H1 (cell line): ENCODE results near the gene RCAN3. TPM values are rescaled to one million over a fixed set of nuclear protein-coding genes. Genes with fewer than 3 reads are reported as not detected.

Experiments
- CTCF ChIA-PET: fragments of 300-600 bp; sonication (Branson Sonifier 250); formaldehyde crosslinking; loops from one replicate; lab custom pipeline; 2021; ENCODE audit not compliant: partially characterized antibody; lab: Charles Lee
- POLR2A ChIA-PET: fragments of 300-600 bp; sonication (Branson Sonifier 250); formaldehyde crosslinking; loops from one replicate; lab custom pipeline; 2021; ENCODE audit warnings: inconsistent platforms; ENCODE audit not compliant: partially characterized antibody; lab: Charles Lee
- DNase-seq, 2 experiments: peaks; one replicate each; pipeline versions ENCODE4 v3.0.0 to v3.0.0-alpha.2; 2010 to 2022; ENCODE audit warnings: low spot score in 2 of 2, low read depth in 1 of 2, mixed read lengths in 1 of 2
- FAIRE-seq: peaks from 2 replicates; lab custom pipeline; 2011; peaks lifted over from hg19 to GRCh38; lab: Jason Lieb, UNC
- H2AFZ ChIP-seq: 2 replicates; pipeline ENCODE4 v1.8.1; 2012; ENCODE audit warnings: low read length, inconsistent platforms
- H2AK5ac ChIP-seq: 2 replicates; pipeline ENCODE4 v1.6.1; 2013; ENCODE audit warnings: low read depth, low read length
- H2BK120ac ChIP-seq: replicated peaks from 2 replicates; pipeline ENCODE3; 2013; ENCODE audit warnings: low read depth, low read length, inconsistent platforms
- H2BK12ac ChIP-seq: 2 replicates; pipeline ENCODE4 v1.6.1; 2013; ENCODE audit warnings: low read depth, low read length
- H2BK15ac ChIP-seq: 2 replicates; pipeline ENCODE4 v1.6.1; 2013; ENCODE audit warnings: low read length
- H2BK20ac ChIP-seq: 2 replicates; pipeline ENCODE4 v1.6.1; 2013; ENCODE audit warnings: low read length
- H2BK5ac ChIP-seq: 2 replicates; pipeline ENCODE4 v1.6.1; 2013; ENCODE audit warnings: low read depth, low read length
- H3K14ac ChIP-seq: 2 replicates; pipeline ENCODE4 v1.6.1; 2013; ENCODE audit warnings: inconsistent platforms; ENCODE audit not compliant: insufficient read length
- H3K18ac ChIP-seq: 2 replicates; pipeline ENCODE4 v1.6.1; 2013; ENCODE audit warnings: low read length; ENCODE audit errors: extremely low read depth
- H3K23ac ChIP-seq: 2 replicates; pipeline ENCODE4 v1.6.1; 2013; ENCODE audit warnings: inconsistent platforms; ENCODE audit not compliant: insufficient read length
- H3K23me2 ChIP-seq: 2 replicates; pipeline ENCODE4 v1.6.1; 2013; ENCODE audit warnings: low read depth, low read length
- H3K27ac ChIP-seq: 2 replicates; pipeline ENCODE4 v1.6.1; 2011; ENCODE audit warnings: low read depth, low read length, inconsistent platforms
- H3K27me3 ChIP-seq, 4 experiments: replicated peaks in 1 of 4; 1 replicate in 1 of 4; 2 replicates in 3 of 4; pipeline versions ENCODE4 v1.6.1 to v1.8.1; 2011 to 2013; ENCODE audit warnings: low read length in 3 of 4, mild to moderate bottlenecking in 3 of 4, inconsistent platforms in 2 of 4, mixed read lengths in 2 of 4, moderate library complexity in 1 of 4; ENCODE audit not compliant: control insufficient read depth in 3 of 4, insufficient read depth in 3 of 4; ENCODE audit errors: extremely low read depth in 1 of 4
- H3K36me3 ChIP-seq, 4 experiments: 2 replicates each; pipeline versions ENCODE4 v1.6.1 to v1.8.1; 2011 to 2013; ENCODE audit warnings: mild to moderate bottlenecking in 4 of 4, low read length in 3 of 4, moderate library complexity in 2 of 4, control low read depth in 1 of 4, inconsistent platforms in 1 of 4; ENCODE audit not compliant: insufficient read depth in 4 of 4, control insufficient read depth in 2 of 4
- H3K4ac ChIP-seq: replicated peaks from 2 replicates; pipeline ENCODE3; 2013; ENCODE audit warnings: low read length, low read depth, mixed read lengths, inconsistent platforms; ENCODE audit not compliant: insufficient read length
- H3K4me1 ChIP-seq, 4 experiments: replicated peaks in 1 of 4; 1 replicate in 1 of 4; 2 replicates in 3 of 4; pipeline versions ENCODE4 v1.6.1 to v1.8.1; 2011 to 2013; ENCODE audit warnings: low read length in 3 of 4, inconsistent platforms in 2 of 4, mixed read lengths in 1 of 4; ENCODE audit not compliant: insufficient read depth in 4 of 4, control insufficient read depth in 3 of 4
- H3K4me2 ChIP-seq, 2 experiments: 2 replicates each; pipeline versions ENCODE4 v1.6.1 to v1.8.1; 2011 to 2013; ENCODE audit warnings: low read depth in 2 of 2, low read length in 2 of 2, control low read depth in 1 of 2, inconsistent platforms in 1 of 2, mild to moderate bottlenecking in 1 of 2; ENCODE audit not compliant: insufficient read depth in 1 of 2
- H3K4me3 ChIP-seq, 4 experiments: fragments of 200-600, 300-600 bp in 1 of 4; sonication (generic), shearing (Covaris generic), sonication (Bioruptor Twin) in 1 of 4; 2 replicates each; pipeline versions ENCODE4 v1.5.1 to v1.8.1; 2011 to 2016; ENCODE audit warnings: low read length in 4 of 4, low read depth in 3 of 4, control low read depth in 2 of 4, inconsistent platforms in 2 of 4, mild to moderate bottlenecking in 2 of 4, mixed read lengths in 1 of 4, moderate library complexity in 1 of 4; ENCODE audit not compliant: insufficient read depth in 2 of 4; ENCODE audit errors: extremely low read depth in 1 of 4
- H3K56ac ChIP-seq: replicated peaks from 2 replicates; pipeline ENCODE3; 2013; ENCODE audit warnings: low read depth, mild to moderate bottlenecking, mixed read lengths, low read length, inconsistent platforms; ENCODE audit not compliant: insufficient read length
- H3K79me1 ChIP-seq: 2 replicates; pipeline ENCODE4 v1.6.1; 2013; ENCODE audit warnings: low read depth, low read length, control low read depth
- H3K79me2 ChIP-seq, 2 experiments: 2 replicates each; pipeline versions ENCODE4 v1.6.1 to v1.8.1; 2012 to 2013; ENCODE audit warnings: low read length in 2 of 2, mild to moderate bottlenecking in 2 of 2, inconsistent platforms in 1 of 2; ENCODE audit not compliant: insufficient read depth in 2 of 2, control insufficient read depth in 1 of 2
- H3K9ac ChIP-seq, 4 experiments: replicated peaks in 1 of 4; 1 replicate in 1 of 4; 2 replicates in 3 of 4; pipeline versions ENCODE4 v1.6.1 to v1.8.1; 2011 to 2013; ENCODE audit warnings: low read depth in 3 of 4, low read length in 3 of 4, control low read depth in 2 of 4, mild to moderate bottlenecking in 2 of 4, moderate library complexity in 2 of 4, inconsistent platforms in 1 of 4; ENCODE audit errors: extremely low read depth in 1 of 4
- H3K9me3 ChIP-seq, 2 experiments: 2 replicates each; pipeline versions ENCODE4 v1.6.1 to v1.8.1; 2012 to 2013; ENCODE audit warnings: mild to moderate bottlenecking in 2 of 2, moderate library complexity in 2 of 2, control low read depth in 1 of 2, inconsistent platforms in 1 of 2, low read depth in 1 of 2, low read length in 1 of 2, mixed read lengths in 1 of 2; ENCODE audit not compliant: insufficient read depth in 2 of 2
- H4K20me1 ChIP-seq, 2 experiments: replicated peaks in 1 of 2; 2 replicates each; pipeline versions ENCODE3 to v1.8.1; 2011 to 2013; ENCODE audit warnings: inconsistent platforms in 2 of 2, low read length in 2 of 2, mild to moderate bottlenecking in 1 of 2; ENCODE audit not compliant: insufficient read depth in 2 of 2, control insufficient read depth in 1 of 2
- H4K5ac ChIP-seq: 2 replicates; pipeline ENCODE4 v1.6.1; 2013; ENCODE audit warnings: low read length, low read depth, mixed read lengths, inconsistent platforms; ENCODE audit not compliant: insufficient read length
- H4K8ac ChIP-seq: 2 replicates; pipeline ENCODE4 v1.8.0; 2013; ENCODE audit warnings: mild to moderate bottlenecking, moderate library complexity, low read length, inconsistent platforms; ENCODE audit not compliant: insufficient read depth; ENCODE audit errors: extremely low read depth
- H4K91ac ChIP-seq: replicated peaks from 2 replicates; pipeline ENCODE3; 2013; ENCODE audit warnings: low read length, mixed read lengths, inconsistent platforms; ENCODE audit not compliant: insufficient read length
- ASH2L ChIP-seq: fragments of 200-600, 300-600 bp; sonication (generic); IDR thresholded peaks from one replicate; pipeline ENCODE4 v1.7.1; 2017; ENCODE audit warnings: low read length
- CTBP2 ChIP-seq: IDR thresholded peaks from 2 replicates; pipeline ENCODE4 v1.7.0; 2011; ENCODE audit warnings: borderline replicate concordance, mild to moderate bottlenecking, moderate library complexity, mixed read lengths, low read length; ENCODE audit not compliant: insufficient read depth, insufficient read length
- EGR1 ChIP-seq: IDR thresholded peaks from 2 replicates; pipeline ENCODE4 v1.6.1; 2011; ENCODE audit warnings: low read depth, low read length, borderline replicate concordance
- HDAC2 ChIP-seq, 2 experiments: fragments of 300-600 bp in 1 of 2; sonication (generic) in 1 of 2; IDR thresholded peaks; 2 replicates each; pipeline ENCODE4 v1.6.1; 2011 to 2012; ENCODE audit warnings: low read depth in 2 of 2, low read length in 2 of 2, mild to moderate bottlenecking in 2 of 2, moderate library complexity in 2 of 2, borderline replicate concordance in 1 of 2, inconsistent platforms in 1 of 2
- MAFK ChIP-seq: IDR thresholded peaks from 2 replicates; pipeline ENCODE4 v1.6.1; 2012; ENCODE audit warnings: low read depth, mild to moderate bottlenecking, improper control_type of control experiment, low read length
- PHF8 ChIP-seq: fragments of 200-600 bp; sonication (generic); conservative IDR thresholded peaks from 2 replicates; pipeline ENCODE4 v1.7.1; 2012; ENCODE audit warnings: low read depth, mild to moderate bottlenecking, inconsistent platforms, low read length, moderate library complexity
- RAD21 ChIP-seq, 2 experiments: IDR thresholded peaks in 1 of 2; conservative IDR thresholded peaks in 1 of 2; 2 replicates each; pipeline ENCODE4 v1.6.1; 2011; ENCODE audit warnings: low read depth in 2 of 2, low read length in 2 of 2, improper control_type of control experiment in 1 of 2, inconsistent platforms in 1 of 2, mild to moderate bottlenecking in 1 of 2, moderate library complexity in 1 of 2
- SIRT6 ChIP-seq: IDR thresholded peaks from one replicate; pipeline ENCODE4 v1.7.1; 2012; ENCODE audit warnings: low read length, inconsistent platforms
- SUZ12 ChIP-seq: fragments of 200-600 bp; sonication (generic); IDR thresholded peaks from 2 replicates; pipeline ENCODE4 v1.6.1; 2012; ENCODE audit warnings: mild to moderate bottlenecking, inconsistent platforms, low read length, moderate library complexity, mixed read lengths
- USF2 ChIP-seq: IDR thresholded peaks from 2 replicates; pipeline ENCODE4 v1.6.1; 2011; ENCODE audit warnings: low read length, improper control_type of control experiment
- YY1 ChIP-seq: IDR thresholded peaks from 2 replicates; pipeline ENCODE4 v1.6.1; 2011; ENCODE audit warnings: low read depth, mild to moderate bottlenecking, low read length
- ZNF274 ChIP-seq: IDR thresholded peaks from 2 replicates; pipeline ENCODE4 v1.7.0; 2012; ENCODE audit warnings: low read length, borderline replicate concordance; ENCODE audit errors: extremely low read depth
- WGBS, 2 experiments: shearing (Covaris generic) in 1 of 2; methylation state at CpG; one replicate each; pipeline versions ENCODE4 v1.1.6 to v1.1.7; 2013 to 2015; ENCODE audit warnings: low lambda C conversion rate in 2 of 2, mixed read lengths in 2 of 2, inconsistent platforms in 1 of 2, low coverage in 1 of 2, missing lambda C conversion rate in 1 of 2; ENCODE audit not compliant: insufficient replicate concordance in 2 of 2, insufficient coverage in 1 of 2, insufficient read length in 1 of 2; ENCODE audit errors: extremely low coverage in 1 of 2, missing lambda C conversion rate in 1 of 2; 5-methylcytosine and 5-hydroxymethylcytosine counted together
- polyA plus RNA-seq, 7 experiments: library from polyadenylated mRNA; depleted of rRNA in 3 of 7; stranded (reverse) in 5 of 7; unstranded in 2 of 7; fragments of >200 nt in 5 of 7; fragments of 200-250 nt in 2 of 7; gene quantifications; 1 replicate in 5 of 7; 2 replicates in 1 of 7; 4 replicates in 1 of 7; pipeline versions ENCODE4 v1.2.1 to v1.2.3, GENCODE V29; 2011 to 2013; ENCODE audit warnings: missing spikeins in 2 of 7, mixed read lengths in 2 of 7
- total RNA-seq: library from RNA; stranded (reverse); fragmentation: NEBNext Ultra II Directional; extraction: Animal tissue kit (Norgen Biotek cat#: 25700); gene quantifications from 2 replicates; pipeline ENCODE4 v1.2.1, GENCODE V29; 2021

Gene RCAN3
- total and polyA plus RNA-seq, 2 of the 8 experiments (the other 6 are each of a cell fraction or from before 2014, with no cell fraction given): 5.6 to 16.6 TPM

GRCh38 chr1:24578846-24579245 is 76.2 kb downstream of the RCAN3 start:
- no peaks in the 10 kb centered on the region for H3K23me2 ChIP-seq
- no peaks in the 10 kb centered on the region for H3K9me3 ChIP-seq
- H3K36me3 ChIP-seq: no peaks in the 10 kb centered on the region
- no peak overlapping the region for H4K5ac ChIP-seq
- FAIRE-seq (no peak), DNase-seq (no peak)
- H3K14ac ChIP-seq: no peak overlapping the region
- no peaks in the 10 kb centered on the region for H3K79me2 ChIP-seq
- CTCF ChIA-PET: interaction anchor here (1.1 to 7.5 kb wide), 6 partner anchors 8 to 37 kb away, joined by 3 to 50 read pairs (median 4); no protein-coding TSS in a partner anchor
- H3K4ac ChIP-seq: no peak overlapping the region
- H4K91ac ChIP-seq: no peak overlapping the region
- no peak overlapping the region for H3K56ac ChIP-seq
- no peak overlapping the region for H3K27ac ChIP-seq
- no peak overlapping the region for H3K18ac ChIP-seq
- POLR2A ChIA-PET: no interaction called here
- H2BK5ac ChIP-seq: no peak overlapping the region
- H3K9ac ChIP-seq: no peak overlapping the region
- no peaks in the 10 kb centered on the region for H3K79me1 ChIP-seq
- no peak overlapping the region for H4K8ac ChIP-seq
- H2BK20ac ChIP-seq: no peak overlapping the region
- H3K4me2 ChIP-seq: no peak overlapping the region
- H2AK5ac ChIP-seq: no peak overlapping the region
- H2AFZ ChIP-seq: no peak overlapping the region
- H2BK120ac ChIP-seq: no peak overlapping the region
- H3K4me1 ChIP-seq: no peaks in the 10 kb centered on the region; a peak in 1 of 7 replicates
- H3K23ac ChIP-seq: no peak overlapping the region
- no peak overlapping the region for H3K4me3 ChIP-seq
- no peak overlapping the region for H2BK15ac ChIP-seq
- H4K20me1 ChIP-seq: no peaks in the 10 kb centered on the region
- no peak overlapping the region for H2BK12ac ChIP-seq
- H3K27me3 ChIP-seq: no peaks in the 10 kb centered on the region
- 83% methylated on average over 7 of the region's 7 CpGs; no CpG with 5 or more reads in 1 of the 2 experiments for WGBS, 2 experiments
- TF ChIP-seq USF2: no peak
- no peak for TF ChIP-seq YY1
- no peak for TF ChIP-seq SIRT6
- no peak for TF ChIP-seq ZNF274
- no peak for TF ChIP-seq HDAC2 (IDR thresholded peaks at IDR 0.05; ENCODE audit: borderline replicate concordance in 1 of 2, low read depth in 2 of 2, low read length in 2 of 2)
- no peak for TF ChIP-seq CTBP2
- TF ChIP-seq SUZ12: no peak
- TF ChIP-seq PHF8: no peak
- no peak for TF ChIP-seq ASH2L
- TF ChIP-seq EGR1: no peak
- no peak for TF ChIP-seq RAD21 (IDR thresholded peaks at IDR 0.05 in 1 of 2, conservative IDR thresholded peaks at IDR 0.05 in 1 of 2; ENCODE audit: low read depth in 2 of 2, low read length in 2 of 2)
- no peak for TF ChIP-seq MAFK
